ENCODE measurements around the gene TSPAN31. TPM values are rescaled to one million over a fixed set of nuclear protein-coding genes. Genes with fewer than 3 reads are reported as not detected.

TSPAN31 gene
- total and polyA plus RNA-seq, 9 of the 15 experiments (the other 6 are each of a cell fraction or from before 2014, with no cell fraction given) = 11.3 to 26.4 (median 14.3) TPM

DNA sequence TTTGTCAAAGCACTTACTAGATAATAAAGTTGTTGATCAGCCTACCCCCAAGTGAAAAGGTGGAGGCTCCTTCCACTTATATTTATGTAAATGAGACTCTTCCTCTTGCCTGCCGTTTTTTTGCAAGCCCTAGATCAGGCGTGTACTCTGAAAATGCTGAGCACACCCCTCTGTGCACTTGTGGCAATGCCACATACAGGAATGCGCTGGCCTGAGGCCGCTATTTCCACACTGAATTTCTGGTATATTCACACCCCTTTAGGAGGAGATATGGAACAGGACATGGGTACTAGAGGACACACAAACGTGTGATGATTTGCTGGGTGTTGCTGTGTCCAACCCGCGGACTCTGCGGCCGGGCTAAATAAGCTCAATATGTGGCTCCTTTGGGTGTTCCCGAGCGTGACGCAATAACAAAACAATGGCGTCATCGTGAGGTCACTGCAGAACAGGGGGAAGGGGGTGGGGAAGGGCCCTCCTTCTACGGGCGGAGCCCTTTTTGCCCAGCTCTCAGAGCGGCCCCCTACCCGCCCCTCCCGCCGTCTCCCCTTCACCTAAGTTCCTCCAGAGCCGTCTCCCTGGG is 554 bp upstream of the TSPAN31 start (continued):
- TF ChIP-seq, protein P1, sequence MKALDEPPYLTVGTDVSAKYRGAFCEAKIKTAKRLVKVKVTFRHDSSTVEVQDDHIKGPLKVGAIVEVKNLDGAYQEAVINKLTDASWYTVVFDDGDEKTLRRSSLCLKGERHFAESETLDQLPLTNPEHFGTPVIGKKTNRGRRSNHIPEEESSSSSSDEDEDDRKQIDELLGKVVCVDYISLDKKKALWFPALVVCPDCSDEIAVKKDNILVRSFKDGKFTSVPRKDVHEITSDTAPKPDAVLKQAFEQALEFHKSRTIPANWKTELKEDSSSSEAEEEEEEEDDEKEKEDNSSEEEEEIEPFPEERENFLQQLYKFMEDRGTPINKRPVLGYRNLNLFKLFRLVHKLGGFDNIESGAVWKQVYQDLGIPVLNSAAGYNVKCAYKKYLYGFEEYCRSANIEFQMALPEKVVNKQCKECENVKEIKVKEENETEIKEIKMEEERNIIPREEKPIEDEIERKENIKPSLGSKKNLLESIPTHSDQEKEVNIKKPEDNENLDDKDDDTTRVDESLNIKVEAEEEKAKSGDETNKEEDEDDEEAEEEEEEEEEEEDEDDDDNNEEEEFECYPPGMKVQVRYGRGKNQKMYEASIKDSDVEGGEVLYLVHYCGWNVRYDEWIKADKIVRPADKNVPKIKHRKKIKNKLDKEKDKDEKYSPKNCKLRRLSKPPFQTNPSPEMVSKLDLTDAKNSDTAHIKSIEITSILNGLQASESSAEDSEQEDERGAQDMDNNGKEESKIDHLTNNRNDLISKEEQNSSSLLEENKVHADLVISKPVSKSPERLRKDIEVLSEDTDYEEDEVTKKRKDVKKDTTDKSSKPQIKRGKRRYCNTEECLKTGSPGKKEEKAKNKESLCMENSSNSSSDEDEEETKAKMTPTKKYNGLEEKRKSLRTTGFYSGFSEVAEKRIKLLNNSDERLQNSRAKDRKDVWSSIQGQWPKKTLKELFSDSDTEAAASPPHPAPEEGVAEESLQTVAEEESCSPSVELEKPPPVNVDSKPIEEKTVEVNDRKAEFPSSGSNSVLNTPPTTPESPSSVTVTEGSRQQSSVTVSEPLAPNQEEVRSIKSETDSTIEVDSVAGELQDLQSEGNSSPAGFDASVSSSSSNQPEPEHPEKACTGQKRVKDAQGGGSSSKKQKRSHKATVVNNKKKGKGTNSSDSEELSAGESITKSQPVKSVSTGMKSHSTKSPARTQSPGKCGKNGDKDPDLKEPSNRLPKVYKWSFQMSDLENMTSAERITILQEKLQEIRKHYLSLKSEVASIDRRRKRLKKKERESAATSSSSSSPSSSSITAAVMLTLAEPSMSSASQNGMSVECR (CRISPR knock-in tag; IDR thresholded peaks at IDR 0.05) = no peak
- TF ChIP-seq, protein P2, sequence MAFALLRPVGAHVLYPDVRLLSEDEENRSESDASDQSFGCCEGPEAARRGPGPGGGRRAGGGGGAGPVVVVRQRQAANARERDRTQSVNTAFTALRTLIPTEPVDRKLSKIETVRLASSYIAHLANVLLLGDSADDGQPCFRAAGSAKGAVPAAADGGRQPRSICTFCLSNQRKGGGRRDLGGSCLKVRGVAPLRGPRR (CRISPR knock-in tag; IDR thresholded peaks at IDR 0.05) = no peak
- TF ChIP-seq POU5F1 (IDR thresholded peaks at IDR 0.05; ENCODE audit: borderline replicate concordance, low read depth, low read length, partially characterized antibody) = no peak
- TF ChIP-seq, protein P3, sequence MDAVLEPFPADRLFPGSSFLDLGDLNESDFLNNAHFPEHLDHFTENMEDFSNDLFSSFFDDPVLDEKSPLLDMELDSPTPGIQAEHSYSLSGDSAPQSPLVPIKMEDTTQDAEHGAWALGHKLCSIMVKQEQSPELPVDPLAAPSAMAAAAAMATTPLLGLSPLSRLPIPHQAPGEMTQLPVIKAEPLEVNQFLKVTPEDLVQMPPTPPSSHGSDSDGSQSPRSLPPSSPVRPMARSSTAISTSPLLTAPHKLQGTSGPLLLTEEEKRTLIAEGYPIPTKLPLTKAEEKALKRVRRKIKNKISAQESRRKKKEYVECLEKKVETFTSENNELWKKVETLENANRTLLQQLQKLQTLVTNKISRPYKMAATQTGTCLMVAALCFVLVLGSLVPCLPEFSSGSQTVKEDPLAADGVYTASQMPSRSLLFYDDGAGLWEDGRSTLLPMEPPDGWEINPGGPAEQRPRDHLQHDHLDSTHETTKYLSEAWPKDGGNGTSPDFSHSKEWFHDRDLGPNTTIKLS (IDR thresholded peaks at IDR 0.05; ENCODE audit: borderline replicate concordance, low read depth) = peak; percentile 47; the same call in 1 of the 2 replicates
- no peak for TF ChIP-seq POLR3G (IDR thresholded peaks at IDR 0.05; ENCODE audit: extremely low read depth, insufficient read length, insufficient replicate concordance)
- TF ChIP-seq ZNF354B (CRISPR knock-in tag; IDR thresholded peaks at IDR 0.05) = no peak
- no peak for TF ChIP-seq PURB (CRISPR knock-in tag; IDR thresholded peaks at IDR 0.05; ENCODE audit: low read depth)
- TF ChIP-seq, protein P4, sequence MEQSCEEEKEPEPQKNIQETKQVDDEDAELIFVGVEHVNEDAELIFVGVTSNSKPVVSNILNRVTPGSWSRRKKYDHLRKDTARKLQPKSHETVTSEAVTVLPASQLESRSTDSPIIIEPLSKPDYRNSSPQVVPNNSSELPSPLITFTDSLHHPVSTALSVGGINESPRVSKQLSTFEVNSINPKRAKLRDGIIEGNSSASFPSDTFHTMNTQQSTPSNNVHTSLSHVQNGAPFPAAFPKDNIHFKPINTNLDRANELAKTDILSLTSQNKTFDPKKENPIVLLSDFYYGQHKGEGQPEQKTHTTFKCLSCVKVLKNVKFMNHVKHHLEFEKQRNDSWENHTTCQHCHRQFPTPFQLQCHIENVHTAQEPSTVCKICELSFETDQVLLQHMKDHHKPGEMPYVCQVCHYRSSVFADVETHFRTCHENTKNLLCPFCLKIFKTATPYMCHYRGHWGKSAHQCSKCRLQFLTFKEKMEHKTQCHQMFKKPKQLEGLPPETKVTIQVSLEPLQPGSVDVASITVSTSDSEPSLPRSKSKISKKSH (CRISPR knock-in tag; IDR thresholded peaks at IDR 0.05) = no peak
- no peak for TF ChIP-seq ZNF79 (CRISPR knock-in tag; IDR thresholded peaks at IDR 0.05; ENCODE audit: low read depth)
- TF ChIP-seq NFE2 (IDR thresholded peaks at IDR 0.05; ENCODE audit: low read depth) = no peak

Data from K562 (cell line).